ENCODE measurements around the gene CHST15. TPM values are rescaled to one million over a fixed set of nuclear protein-coding genes. Genes with fewer than 3 reads are reported as not detected.

Gene CHST15
- total and polyA plus RNA-seq, 2 of the 8 experiments (the other 6 are each of a cell fraction or from before 2014, with no cell fraction given): 8.8 to 9.1 TPM

- Histone ChIP-seq H4K91ac (replicated peaks; ENCODE audit: insufficient read length, low read length) (no peak overlapping the region), H3K27me3 (replicated peaks in 1 of 4; ENCODE audit: control insufficient read depth in 3 of 4, extremely low read depth in 1 of 4, insufficient read depth in 3 of 4, low read length in 3 of 4) (peaks cover 0 to 2% (median 0%) of the 10 kb centered on the region in 4 experiments; a peak in 1 of 7 replicates), H3K56ac (replicated peaks; ENCODE audit: insufficient read length, low read depth, low read length) (no peak overlapping the region), H3K23ac (ENCODE audit: insufficient read length) (no peak overlapping the region), H3K79me2 (ENCODE audit: control insufficient read depth in 1 of 2, insufficient read depth in 2 of 2, low read length in 2 of 2) (no peaks in the 10 kb centered on the region), H2AFZ (ENCODE audit: low read length) (no peak overlapping the region), H3K4me1 (replicated peaks in 1 of 4; ENCODE audit: control insufficient read depth in 3 of 4, insufficient read depth in 4 of 4, low read length in 3 of 4) (peaks cover 0 to under 1% (median 0%) of the 10 kb centered on the region in 4 experiments; a peak in 3 of 7 replicates), H2BK12ac (ENCODE audit: low read depth, low read length) (no peak overlapping the region), H2BK120ac (replicated peaks; ENCODE audit: low read depth, low read length) (no peak overlapping the region), H3K9me3 (ENCODE audit: insufficient read depth in 2 of 2, low read depth in 1 of 2, low read length in 1 of 2) (no peaks in the 10 kb centered on the region), H3K14ac (ENCODE audit: insufficient read length) (no peak overlapping the region), H3K36me3 (ENCODE audit: control insufficient read depth in 2 of 4, insufficient read depth in 4 of 4, low read length in 3 of 4) (no peaks in the 10 kb centered on the region), H3K18ac (ENCODE audit: extremely low read depth, low read length) (no peak overlapping the region), H3K27ac (ENCODE audit: low read depth, low read length) (no peak overlapping the region), H3K4me3 (ENCODE audit: extremely low read depth in 1 of 4, insufficient read depth in 2 of 4, low read depth in 3 of 4, low read length in 4 of 4) (no peak overlapping the region), H4K5ac (ENCODE audit: insufficient read length, low read depth, low read length) (no peak overlapping the region), H2AK5ac (ENCODE audit: low read depth, low read length) (no peak overlapping the region), H3K4me2 (ENCODE audit: insufficient read depth in 1 of 2, low read depth in 2 of 2, low read length in 2 of 2) (no peak overlapping the region), H2BK5ac (ENCODE audit: low read depth, low read length) (no peak overlapping the region), H3K9ac (replicated peaks in 1 of 4; ENCODE audit: extremely low read depth in 1 of 4, low read depth in 3 of 4, low read length in 3 of 4) (no peak overlapping the region), H3K4ac (replicated peaks; ENCODE audit: insufficient read length, low read depth, low read length) (no peak overlapping the region), H4K20me1 (replicated peaks in 1 of 2; ENCODE audit: control insufficient read depth in 1 of 2, insufficient read depth in 2 of 2, low read length in 2 of 2) (no peaks in the 10 kb centered on the region), H2BK15ac (ENCODE audit: low read length) (no peak overlapping the region), H3K79me1 (ENCODE audit: low read depth, low read length) (no peaks in the 10 kb centered on the region), H3K23me2 (ENCODE audit: low read depth, low read length) (peaks cover 2% of the 10 kb centered on the region; the same call in 1 of the 2 replicates), H4K8ac (ENCODE audit: extremely low read depth, insufficient read depth, low read length) (no peak overlapping the region), H2BK20ac (ENCODE audit: low read length) (no peak overlapping the region)
- no peak for FAIRE-seq
- POLR2A ChIA-PET (ENCODE audit: partially characterized antibody): interaction anchor here (0.6 kb wide), 1 partner anchor 272 kb away, joined by 4 read pairs; no protein-coding TSS in a partner anchor
- no peak for DNase-seq (ENCODE audit: low read depth in 1 of 2, low spot score in 2 of 2)
- WGBS, 2 experiments (ENCODE audit: extremely low coverage in 1 of 2, insufficient coverage in 1 of 2, insufficient read length in 1 of 2, insufficient replicate concordance in 2 of 2, low coverage in 1 of 2, low lambda C conversion rate in 2 of 2, missing lambda C conversion rate in 1 of 2): 83% methylated on average over 5 of the region's 5 CpGs; no CpG with 5 or more reads in 1 of the 2 experiments
- CTCF ChIA-PET (ENCODE audit: partially characterized antibody): interaction anchor here (0.8 to 3.8 kb wide), 9 partner anchors 8 to 459 kb away, joined by 3 to 22 read pairs (median 3); no protein-coding TSS in a partner anchor
- TF ChIP-seq BRCA1 (IDR thresholded peaks at IDR 0.05; ENCODE audit: low read depth, low read length) (no peak), MAFK (IDR thresholded peaks at IDR 0.05; ENCODE audit: low read depth, low read length) (no peak), ATF2 (IDR thresholded peaks at IDR 0.05; ENCODE audit: low read length) (no peak), SP2 (IDR thresholded peaks at IDR 0.05; ENCODE audit: low read length) (no peak), SP1 (IDR thresholded peaks at IDR 0.05; ENCODE audit: low read depth, low read length) (no peak), HDAC2 (IDR thresholded peaks at IDR 0.05; ENCODE audit: borderline replicate concordance in 1 of 2, low read depth in 2 of 2, low read length in 2 of 2) (no peak), BACH1 (IDR thresholded peaks at IDR 0.05; ENCODE audit: low read length) (no peak), KDM1A (IDR thresholded peaks at IDR 0.05; ENCODE audit: borderline replicate concordance, low read length) (no peak), CTBP2 (IDR thresholded peaks at IDR 0.05; ENCODE audit: borderline replicate concordance, insufficient read depth, insufficient read length, low read length) (no peak), GTF2F1 (IDR thresholded peaks at IDR 0.05; ENCODE audit: borderline replicate concordance, low read depth, low read length) (no peak), POU5F1 (IDR thresholded peaks at IDR 0.05; ENCODE audit: low read depth, low read length) (no peak), CBX5 (IDR thresholded peaks at IDR 0.05; ENCODE audit: low read depth, low read length) (no peak)
Observed at GRCh38 chr10:124107072-124107471, 13.7 kb upstream of the CHST15 start.
